Mammary epithelial cell (primary cell): ENCODE data around the gene ATR.

Source experiments
- EZH2 ChIP-seq: IDR thresholded peaks from 2 replicates; pipeline ENCODE4 v1.6.1; 2012; ENCODE audit warnings: low read length, inconsistent platforms, borderline replicate concordance
- TF ChIP-seq, protein P1 (sequence below), 2 donors: IDR thresholded peaks in 1 of 2; conservative IDR thresholded peaks in 1 of 2; 2 replicates each; pipeline ENCODE4 v1.5.1; 2011 to 2012; ENCODE audit warnings: inconsistent platforms in 2 of 2, low read length in 2 of 2, mild to moderate bottlenecking in 2 of 2, control low read depth in 1 of 2, low read depth in 1 of 2; ENCODE audit not compliant: insufficient read depth in 1 of 2; ENCODE audit errors: extremely low read depth in 1 of 2

DNA sequence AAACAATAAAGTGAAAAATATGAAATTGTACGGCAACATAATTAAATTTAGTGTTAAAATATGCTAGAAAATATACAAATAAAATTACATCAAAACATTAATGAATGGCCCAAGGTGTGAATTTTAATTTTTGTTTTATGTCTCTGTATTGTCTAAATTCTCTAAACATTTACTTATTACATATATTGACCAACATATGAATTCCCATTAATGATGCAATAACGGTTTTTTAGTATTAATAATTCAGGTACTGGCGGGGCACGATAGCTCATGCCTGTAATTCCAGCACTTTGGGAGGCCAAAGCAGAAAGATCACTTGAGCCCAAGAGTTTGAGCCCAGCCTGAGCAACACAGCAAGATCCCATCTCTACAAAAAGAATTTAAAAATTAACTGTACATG lies 110.1 kb downstream of the ATR start:
- TF ChIP-seq, protein P1, sequence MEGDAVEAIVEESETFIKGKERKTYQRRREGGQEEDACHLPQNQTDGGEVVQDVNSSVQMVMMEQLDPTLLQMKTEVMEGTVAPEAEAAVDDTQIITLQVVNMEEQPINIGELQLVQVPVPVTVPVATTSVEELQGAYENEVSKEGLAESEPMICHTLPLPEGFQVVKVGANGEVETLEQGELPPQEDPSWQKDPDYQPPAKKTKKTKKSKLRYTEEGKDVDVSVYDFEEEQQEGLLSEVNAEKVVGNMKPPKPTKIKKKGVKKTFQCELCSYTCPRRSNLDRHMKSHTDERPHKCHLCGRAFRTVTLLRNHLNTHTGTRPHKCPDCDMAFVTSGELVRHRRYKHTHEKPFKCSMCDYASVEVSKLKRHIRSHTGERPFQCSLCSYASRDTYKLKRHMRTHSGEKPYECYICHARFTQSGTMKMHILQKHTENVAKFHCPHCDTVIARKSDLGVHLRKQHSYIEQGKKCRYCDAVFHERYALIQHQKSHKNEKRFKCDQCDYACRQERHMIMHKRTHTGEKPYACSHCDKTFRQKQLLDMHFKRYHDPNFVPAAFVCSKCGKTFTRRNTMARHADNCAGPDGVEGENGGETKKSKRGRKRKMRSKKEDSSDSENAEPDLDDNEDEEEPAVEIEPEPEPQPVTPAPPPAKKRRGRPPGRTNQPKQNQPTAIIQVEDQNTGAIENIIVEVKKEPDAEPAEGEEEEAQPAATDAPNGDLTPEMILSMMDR (conservative IDR thresholded peaks at IDR 0.05 in 1 of 2, IDR thresholded peaks at IDR 0.05 in 1 of 2; ENCODE audit: extremely low read depth in 1 of 2, insufficient read depth in 1 of 2, low read depth in 1 of 2, low read length in 2 of 2), result no peak
- TF ChIP-seq EZH2, result no peak
